HCT116 (cell line): ENCODE results near the gene NEURL1B.

Experiments
- CTCF ChIP-seq, 3 experiments: fragments of 200-600 bp in 1 of 3; sonication (generic) in 1 of 3; IDR thresholded peaks in 2 of 3; conservative IDR thresholded peaks in 1 of 3; 2 replicates each; pipeline ENCODE4 v1.5.1; 2012 to 2017; ENCODE audit warnings: low read depth in 2 of 3, low read length in 2 of 3, antibody characterized with exemption in 1 of 3, borderline replicate concordance in 1 of 3, control low read depth in 1 of 3, mild to moderate bottlenecking in 1 of 3, mixed read lengths in 1 of 3, mixed run types in 1 of 3, moderate library complexity in 1 of 3; ENCODE audit not compliant: insufficient read depth in 1 of 3
- RAD21 ChIP-seq: IDR thresholded peaks from 2 replicates; pipeline ENCODE4 v1.6.1; 2012; ENCODE audit warnings: low read depth, mild to moderate bottlenecking

- TF ChIP-seq CTCF (IDR thresholded peaks at IDR 0.05 in 2 of 3, conservative IDR thresholded peaks at IDR 0.05 in 1 of 3; ENCODE audit: borderline replicate concordance in 1 of 3, insufficient read depth in 1 of 3, low read depth in 2 of 3, low read length in 2 of 3) (no peak), RAD21 (no peak)
Measured at GRCh38 chr5:172620506-172620905, 20.6 kb upstream of the NEURL1B start.
